GM12801 (cell line): Measurements from ENCODE around the gene SGK1.

Source experiments
- CTCF ChIP-seq: IDR thresholded peaks from one replicate; pipeline ENCODE4 v1.5.1; 2011; ENCODE audit warnings: control low read depth; ENCODE audit not compliant: insufficient read length; ENCODE audit errors: extremely low read depth

The SGK1 gene

GRCh38 chr6:134340179-134340975, 22.5 kb upstream of the SGK1 start:
- TF ChIP-seq CTCF: no peak

GRCh38 chr6:134339216-134339615, 21.3 kb upstream of the SGK1 start:
- TF ChIP-seq CTCF: no peak

- no peak for TF ChIP-seq CTCF
Measured at GRCh38 chr6:134331256-134331655, 13.3 kb upstream of the SGK1 start.

- TF ChIP-seq CTCF: no peak
Measured at GRCh38 chr6:134330555-134330954, 12.6 kb upstream of the SGK1 start.

- TF ChIP-seq CTCF: no peak
Measured at GRCh38 chr6:134328792-134329191, 10.9 kb upstream of the SGK1 start.

- no peak for TF ChIP-seq CTCF
Measured at GRCh38 chr6:134328138-134328537, 10.2 kb upstream of the SGK1 start.

GRCh38 chr6:134324766-134325165, 6.9 kb upstream of the SGK1 start:
- TF ChIP-seq CTCF: no peak
